Parathyroid adenoma (tissue), 2 donors: Measurements from ENCODE around the gene MFAP1.
A peak's percentile ranks its signal among the peaks of the same experiment; 100 is the strongest.
"Not testable (repeated sequence)": the region's sequence is repeated elsewhere in the genome, so short reads cannot be mapped to it uniquely, and the experiment has no call there.

Experiments used
- H2AFZ ChIP-seq: fragments of 300-600 bp; sonication (generic); one replicate; pipeline ENCODE4 v1.7.0; 2017; ENCODE audit warnings: antibody characterized with exemption, mild to moderate bottlenecking
- H3K27ac ChIP-seq: fragments of 300-600 bp; sonication (generic); one replicate; pipeline ENCODE4 v1.7.0; 2017
- H3K27me3 ChIP-seq: fragments of 300-600 bp; sonication (generic); one replicate; pipeline ENCODE4 v1.7.0; 2017; ENCODE audit warnings: low read length; ENCODE audit not compliant: control insufficient read depth, insufficient read depth
- H3K36me3 ChIP-seq: fragments of 300-600 bp; sonication (generic); one replicate; pipeline ENCODE4 v1.7.0; 2017; ENCODE audit warnings: low read length; ENCODE audit not compliant: control insufficient read depth, insufficient read depth
- H3K4me1 ChIP-seq: fragments of 300-600 bp; sonication (generic); one replicate; pipeline ENCODE4 v1.7.0; 2017; ENCODE audit warnings: control low read depth
- H3K4me2 ChIP-seq: fragments of 300-600 bp; sonication (generic); one replicate; pipeline ENCODE4 v1.7.0; 2017; ENCODE audit warnings: low read length
- H3K4me3 ChIP-seq: fragments of 300-600 bp; sonication (generic); one replicate; pipeline ENCODE4 v1.7.0; 2017; ENCODE audit warnings: low read depth, low read length
- H3K79me2 ChIP-seq: fragments of 300-600 bp; sonication (generic); one replicate; pipeline ENCODE4 v1.7.0; 2017; ENCODE audit warnings: control low read depth
- H3K9ac ChIP-seq: fragments of 300-600 bp; sonication (generic); one replicate; pipeline ENCODE4 v1.7.0; 2017; ENCODE audit warnings: mild to moderate bottlenecking
- H3K9me3 ChIP-seq: fragments of 300-600 bp; sonication (generic); one replicate; pipeline ENCODE4 v1.7.0; 2017; ENCODE audit warnings: low read length; ENCODE audit not compliant: control insufficient read depth
- TF ChIP-seq, protein P1 (sequence below): fragments of 300-600 bp; sonication (generic); IDR thresholded peaks from one replicate; pipeline ENCODE4 v1.7.0; 2017; ENCODE audit warnings: antibody characterized with exemption, mild to moderate bottlenecking
- donor health status: primary hyperparathyroidism.

Gene MFAP1

GRCh38 chr15:43808960-43809678 is 15.4 kb downstream of the MFAP1 start:
- Histone ChIP-seq H3K9me3 (no peaks in the 10 kb centered on the region), H3K4me3 (no peak overlapping the region), H3K27ac (no peak overlapping the region), H3K27me3 (no peaks in the 10 kb centered on the region), H3K4me2 (no peak overlapping the region), H2AFZ (no peak overlapping the region), H3K9ac (no peak overlapping the region), H3K36me3 (no peaks in the 10 kb centered on the region), H3K4me1 (no peaks in the 10 kb centered on the region), H3K79me2 (no peaks in the 10 kb centered on the region)
- TF ChIP-seq, protein P1, sequence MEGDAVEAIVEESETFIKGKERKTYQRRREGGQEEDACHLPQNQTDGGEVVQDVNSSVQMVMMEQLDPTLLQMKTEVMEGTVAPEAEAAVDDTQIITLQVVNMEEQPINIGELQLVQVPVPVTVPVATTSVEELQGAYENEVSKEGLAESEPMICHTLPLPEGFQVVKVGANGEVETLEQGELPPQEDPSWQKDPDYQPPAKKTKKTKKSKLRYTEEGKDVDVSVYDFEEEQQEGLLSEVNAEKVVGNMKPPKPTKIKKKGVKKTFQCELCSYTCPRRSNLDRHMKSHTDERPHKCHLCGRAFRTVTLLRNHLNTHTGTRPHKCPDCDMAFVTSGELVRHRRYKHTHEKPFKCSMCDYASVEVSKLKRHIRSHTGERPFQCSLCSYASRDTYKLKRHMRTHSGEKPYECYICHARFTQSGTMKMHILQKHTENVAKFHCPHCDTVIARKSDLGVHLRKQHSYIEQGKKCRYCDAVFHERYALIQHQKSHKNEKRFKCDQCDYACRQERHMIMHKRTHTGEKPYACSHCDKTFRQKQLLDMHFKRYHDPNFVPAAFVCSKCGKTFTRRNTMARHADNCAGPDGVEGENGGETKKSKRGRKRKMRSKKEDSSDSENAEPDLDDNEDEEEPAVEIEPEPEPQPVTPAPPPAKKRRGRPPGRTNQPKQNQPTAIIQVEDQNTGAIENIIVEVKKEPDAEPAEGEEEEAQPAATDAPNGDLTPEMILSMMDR = no peak

DNA sequence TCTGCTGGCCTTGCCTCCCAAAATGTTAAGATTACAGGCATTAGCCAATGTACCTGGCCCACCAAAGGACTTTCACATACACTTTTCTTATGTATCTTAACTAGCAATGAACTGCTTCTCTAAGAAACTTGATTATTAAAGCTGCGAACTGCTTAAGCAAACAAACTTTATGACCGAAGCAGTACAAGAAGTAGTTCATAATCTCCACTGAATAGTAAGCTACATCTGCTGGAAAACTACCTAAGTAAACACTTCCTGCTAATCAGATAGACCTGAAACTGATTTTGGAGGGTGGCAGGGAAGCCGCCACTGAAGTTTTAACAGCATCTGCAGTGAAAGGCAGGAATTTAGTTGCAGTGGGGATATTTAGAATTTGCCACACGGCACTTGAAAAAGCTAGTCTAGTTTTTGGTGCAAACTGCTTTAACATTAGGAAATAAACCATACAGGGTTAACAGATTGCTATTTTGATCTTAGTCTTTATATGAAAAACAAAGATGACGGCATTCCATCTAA is 16.0 kb downstream of the MFAP1 start:
- Histone ChIP-seq H2AFZ (no peak overlapping the region), H3K4me3 (no peak overlapping the region), H3K4me2 (no peak overlapping the region), H3K4me1 (no peaks in the 10 kb centered on the region), H3K27me3 (no peaks in the 10 kb centered on the region), H3K36me3 (no peaks in the 10 kb centered on the region), H3K9ac (no peak overlapping the region), H3K79me2 (no peaks in the 10 kb centered on the region), H3K27ac (no peak overlapping the region), H3K9me3 (no peaks in the 10 kb centered on the region)
- TF ChIP-seq, protein P1 = no peak

DNA sequence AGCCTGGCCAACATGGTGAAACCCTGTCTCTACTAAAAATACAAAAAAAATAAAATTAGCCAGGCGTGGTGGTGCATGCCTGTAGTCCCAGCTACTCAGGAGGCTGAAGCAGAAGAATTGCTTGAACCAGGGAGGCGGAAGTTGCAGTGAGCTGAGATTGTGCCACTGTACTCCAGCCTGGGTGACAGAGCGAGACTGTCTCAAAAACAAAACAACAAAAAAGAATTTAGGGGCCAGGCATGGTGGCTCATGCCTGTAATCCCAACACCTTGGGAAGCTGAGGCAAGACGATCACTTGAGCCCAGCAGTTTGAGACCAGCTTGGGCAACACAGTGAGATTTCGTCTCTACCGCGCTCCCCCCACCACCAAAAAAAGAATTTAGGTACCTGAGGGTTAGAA is 21.8 kb downstream of the MFAP1 start:
- H3K9me3 ChIP-seq, H3K4me2 ChIP-seq: not testable (repeated sequence)

DNA sequence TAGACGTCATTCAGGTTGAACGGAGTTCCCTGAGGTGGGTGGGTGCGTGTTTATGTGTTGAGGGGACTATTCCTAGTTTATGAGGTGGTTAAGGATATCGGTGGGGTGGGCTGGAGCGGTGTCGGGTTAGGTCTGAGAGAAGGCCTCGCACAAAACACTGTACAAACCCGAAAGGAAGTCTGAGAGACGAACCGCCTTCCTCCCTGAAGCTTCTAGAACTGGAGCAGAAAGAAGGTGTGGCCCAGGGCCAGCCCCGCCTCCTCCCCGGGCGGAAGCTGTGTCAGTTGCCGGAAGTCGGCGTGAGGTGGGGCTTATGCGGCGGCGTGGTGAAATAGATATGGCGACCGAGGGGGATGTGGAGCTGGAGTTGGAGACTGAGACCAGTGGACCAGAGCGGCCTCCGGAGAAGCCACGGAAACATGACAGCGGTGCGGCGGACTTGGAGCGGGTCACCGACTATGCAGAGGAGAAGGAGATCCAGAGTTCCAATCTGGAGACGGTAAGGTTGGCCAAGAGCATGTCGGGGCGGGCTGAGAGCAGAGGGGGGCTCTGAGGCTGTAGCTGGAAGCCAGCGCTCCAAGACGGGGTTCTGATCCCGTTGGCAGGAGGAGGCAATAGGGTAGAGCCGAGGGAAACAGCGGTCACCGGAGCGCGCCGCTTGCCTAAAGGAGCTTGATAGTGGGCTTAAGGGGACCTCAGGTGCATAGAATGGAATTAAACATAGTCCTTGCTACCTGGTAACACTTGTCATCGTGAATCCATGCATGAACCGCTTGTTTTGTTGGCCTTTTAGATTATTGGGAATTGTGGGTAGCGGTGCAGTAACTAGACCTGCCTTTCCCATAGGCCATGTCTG is 24.0 kb downstream of the MFAP1 start, which contains the start of gene HYPK:
TSS of gene HYPK (plus strand) at position 314 of the 856 bp plus-strand sequence. CDS start at position 338, 24 bp downstream.
- Histone ChIP-seq H3K4me1 (peaks cover 3% of the 10 kb centered on the region), H3K4me2 (peak within 1 kb of the TSS; percentile 90), H3K27ac (peak within 1 kb of the TSS; percentile 85), H3K27me3 (no peaks in the 10 kb centered on the region), H3K9me3 (no peaks in the 10 kb centered on the region), H3K9ac (no peak within 1 kb of the TSS), H3K36me3 (no peaks in the 10 kb centered on the region), H3K79me2 (no peaks in the 10 kb centered on the region), H3K4me3 (peak within 1 kb of the TSS; percentile 94), H2AFZ (peak within 1 kb of the TSS; percentile 69)
- TF ChIP-seq, protein P1 = no peak

More for the DNA sequence above, 21.8 kb downstream of the MFAP1 start:
- not testable (repeated sequence) for H3K4me1 ChIP-seq, H3K9ac ChIP-seq, H3K79me2 ChIP-seq, H3K36me3 ChIP-seq, H3K4me3 ChIP-seq, H3K27ac ChIP-seq, H3K27me3 ChIP-seq, H2AFZ ChIP-seq

- TF ChIP-seq, protein P1 = no peak
- Histone ChIP-seq H3K4me3 (peak within 1 kb of the TSS; percentile 94), H3K27me3 (no peaks in the 10 kb centered on the region), H3K9ac (no peak within 1 kb of the TSS), H2AFZ (peak within 1 kb of the TSS; percentile 69), H3K79me2 (peaks cover 3% of the 10 kb centered on the region), H3K27ac (peak within 1 kb of the TSS; percentile 85), H3K4me1 (peaks cover 3% of the 10 kb centered on the region), H3K36me3 (no peaks in the 10 kb centered on the region), H3K4me2 (peak within 1 kb of the TSS; percentile 90), H3K9me3 (no peaks in the 10 kb centered on the region)
Observed at GRCh38 chr15:43799945-43800285, 24.6 kb downstream of the MFAP1 start, which contains the start of gene SERINC4. TSS of gene SERINC4 (minus strand) at chr15:43800220. CDS start at chr15:43799986, 234 bp downstream.
